ENCODE results near the gene SCD5.

GRCh38 chr4:82611527-82611926 is 187.1 kb downstream of the SCD5 start:
- TF ChIP-seq CTCF (IDR thresholded peaks at IDR 0.05; ENCODE audit: low read length): no peak
- TF ChIP-seq EZH2 (optimal IDR thresholded peaks at IDR 0.05; ENCODE audit: low read depth, low read length): no peak
- TF ChIP-seq EZH2phosphoT487 (IDR thresholded peaks at IDR 0.05; ENCODE audit: low read length): no peak
